HG02840 (cell line): ENCODE results near the gene APMAP.
"Not testable (repeated sequence)": the region's sequence is repeated elsewhere in the genome, so short reads cannot be mapped to it uniquely, and the experiment has no call there.

Experiments used
- ATAC-seq: cut with Tn5 transposase; IDR thresholded peaks from one replicate; pipeline ENCODE4 v1.9.1; 2021; ENCODE audit warnings: mild to moderate bottlenecking, moderate library complexity, moderate number of reproducible peaks; ENCODE audit not compliant: unreplicated experiment, low FRiP score

APMAP gene

DNA sequence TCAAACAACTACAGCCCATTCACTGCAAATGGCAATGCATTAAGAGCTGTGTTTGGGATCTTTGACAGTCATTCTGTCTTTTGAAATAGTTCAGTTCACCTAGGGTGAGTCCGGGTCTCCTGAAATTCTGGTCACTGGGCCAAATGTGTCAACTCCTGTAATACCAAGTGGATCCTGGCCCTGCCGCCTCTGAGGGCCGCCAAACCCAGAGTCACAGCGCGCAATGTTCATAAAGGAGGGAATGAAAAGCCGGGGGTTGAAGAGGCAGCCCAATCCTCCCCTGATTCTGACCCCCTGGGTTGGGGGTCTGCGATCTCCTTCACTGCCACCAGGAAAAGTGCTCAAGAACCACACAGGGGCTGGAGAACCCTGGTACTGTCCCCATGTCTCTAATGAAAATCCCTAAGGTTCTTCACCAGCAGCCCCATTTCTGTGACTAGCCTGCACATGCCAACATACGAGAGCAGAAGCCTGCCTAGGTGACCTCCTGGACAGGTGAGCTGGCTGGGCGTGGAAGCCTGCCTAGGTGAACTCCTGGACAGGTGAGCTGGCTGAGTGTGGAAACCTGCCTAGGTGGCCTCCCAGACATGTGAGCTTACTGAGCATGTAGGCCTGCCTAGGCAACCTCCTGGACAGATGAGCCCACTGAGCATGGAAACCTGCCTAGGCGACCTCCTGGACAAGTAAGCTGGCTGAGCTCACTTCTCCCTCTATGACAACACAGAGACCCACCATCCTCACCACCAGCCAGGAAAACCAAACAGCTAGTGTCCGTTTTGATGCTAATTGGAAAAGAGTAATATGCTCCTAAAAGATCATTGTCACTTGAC, 16.1 kb upstream of the APMAP start:
- ATAC-seq, result no peak

DNA sequence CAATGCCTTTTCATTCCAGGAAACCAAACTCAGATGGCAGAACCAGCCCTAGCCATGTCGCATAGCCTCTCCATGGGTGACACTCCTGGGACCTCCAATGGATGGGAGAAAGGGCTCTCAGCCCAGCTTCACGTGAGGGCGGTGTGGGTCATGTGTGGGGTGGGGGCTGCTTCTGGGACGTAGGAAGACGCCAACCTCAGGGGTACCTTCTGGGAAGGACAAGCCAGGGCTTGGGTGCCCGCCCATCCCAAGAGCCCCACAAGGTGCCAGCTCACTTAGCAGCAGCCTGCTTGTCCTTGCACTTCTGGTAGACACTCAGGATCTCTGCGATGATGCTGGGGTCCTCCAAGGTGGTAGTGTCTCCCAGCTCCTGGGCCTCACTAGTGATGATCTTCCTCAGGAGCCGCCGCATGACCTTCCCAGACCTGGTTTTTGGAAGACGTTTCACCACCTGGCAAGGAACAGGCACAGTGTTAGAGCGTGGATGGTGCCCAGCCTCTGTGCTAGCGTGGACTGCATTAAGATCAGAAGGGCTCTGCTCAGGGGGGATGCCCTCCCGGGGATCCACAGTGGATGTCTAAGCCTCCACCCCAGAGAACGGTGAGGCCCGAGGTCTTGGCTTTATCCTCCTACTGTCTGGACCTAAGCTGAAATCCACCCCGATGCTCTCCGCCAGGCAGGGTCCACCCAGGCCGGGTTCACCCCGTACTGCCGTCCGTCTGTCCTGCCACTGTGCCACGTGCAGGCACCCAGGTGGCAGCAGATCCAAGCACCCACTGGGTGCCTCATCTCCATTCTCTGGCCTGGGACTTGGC, 15.1 kb upstream of the APMAP start:
- no peak for ATAC-seq

DNA sequence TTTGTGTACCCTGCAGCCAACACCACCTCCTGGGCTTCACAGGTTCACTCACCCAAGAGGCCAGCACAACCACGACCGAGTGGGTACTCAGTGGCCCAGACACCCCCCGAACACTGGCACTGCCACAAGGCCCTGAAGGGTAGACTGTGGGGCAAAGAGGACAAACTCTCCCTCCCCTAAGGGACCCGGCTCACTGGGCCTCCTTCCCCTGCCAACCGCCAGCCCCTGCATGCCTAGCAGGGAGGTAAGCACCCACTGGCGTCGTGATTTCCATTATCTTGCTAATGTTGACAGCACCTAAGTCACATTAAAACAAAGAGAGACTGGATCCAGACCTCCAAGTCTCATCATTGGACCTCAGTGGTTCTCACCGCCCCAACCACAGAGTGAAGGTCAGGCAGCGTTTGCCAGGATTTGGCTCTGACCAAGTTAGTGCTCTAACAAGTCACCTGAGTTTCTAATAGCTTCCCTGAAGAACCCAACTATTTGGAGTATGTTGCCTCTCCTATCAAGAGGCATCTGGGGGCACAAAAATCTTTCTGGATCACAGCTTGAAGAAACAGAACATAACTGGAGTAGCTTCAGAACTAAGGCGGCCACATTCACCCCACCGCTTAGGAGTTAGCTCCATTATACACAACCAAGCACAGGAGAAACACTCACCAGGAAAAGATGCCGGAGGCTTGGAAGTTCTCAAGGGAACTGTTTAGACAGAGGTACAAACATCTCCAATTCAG, 14.0 kb upstream of the APMAP start:
- no peak for ATAC-seq

DNA sequence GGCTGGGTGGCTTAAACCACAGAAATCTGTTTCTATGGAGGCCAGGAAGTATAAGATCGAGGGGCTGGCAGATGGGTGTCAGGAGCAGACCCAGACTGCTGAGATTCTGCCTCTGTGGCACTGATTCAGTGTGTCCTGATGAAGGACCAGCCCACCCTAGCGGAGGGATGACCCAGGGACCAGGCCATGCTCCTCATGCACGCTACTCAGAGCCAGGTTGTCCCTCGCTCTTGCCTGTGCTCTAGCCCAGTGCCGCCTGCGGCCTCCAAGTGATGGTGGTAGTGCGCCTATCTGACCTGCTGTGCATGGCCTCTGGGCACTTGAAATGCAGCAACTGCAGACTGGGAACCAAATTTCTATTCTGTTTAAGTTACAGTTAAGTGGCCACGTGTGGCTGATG, 13.1 kb upstream of the APMAP start:
- no peak for ATAC-seq

DNA sequence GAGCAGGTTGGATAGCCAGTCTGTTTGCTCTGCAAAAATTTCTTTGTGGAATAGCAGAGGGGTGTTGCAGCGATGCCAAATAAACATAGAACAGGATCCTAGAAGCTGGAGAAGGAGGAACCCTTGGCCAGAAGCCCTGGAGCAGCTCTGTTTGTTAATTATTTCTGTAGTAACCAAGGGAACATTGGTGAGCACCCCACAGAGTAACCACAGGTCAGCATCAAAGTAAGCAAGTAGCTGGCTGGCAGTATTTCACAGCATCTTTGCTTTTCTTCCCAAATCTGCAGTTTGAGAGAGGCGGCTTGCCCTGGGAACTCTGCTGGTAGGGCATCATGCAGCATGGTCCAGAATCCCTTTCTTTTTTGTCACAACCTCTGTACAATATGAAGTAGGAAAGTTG, 12.7 kb upstream of the APMAP start:
- no peak for ATAC-seq

DNA sequence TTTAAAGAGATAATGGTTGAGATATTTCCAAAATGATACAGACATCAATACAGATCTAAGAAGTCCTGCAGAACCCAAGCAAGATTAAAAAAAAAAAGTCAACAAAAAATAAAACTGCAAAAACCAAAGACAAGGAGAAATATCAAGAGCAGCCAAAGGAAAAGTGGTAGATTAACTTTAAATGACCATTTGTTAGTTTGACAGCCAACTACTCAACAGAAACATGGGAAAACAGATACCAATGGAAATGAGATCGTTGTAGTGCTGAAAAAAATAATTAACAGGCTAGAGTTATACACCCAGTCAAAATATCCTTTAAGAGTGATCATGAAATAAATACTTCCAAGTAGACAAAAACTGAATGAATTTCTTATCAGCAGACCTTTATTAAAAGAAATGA, 10.5 kb upstream of the APMAP start:
- ATAC-seq, result no peak

DNA sequence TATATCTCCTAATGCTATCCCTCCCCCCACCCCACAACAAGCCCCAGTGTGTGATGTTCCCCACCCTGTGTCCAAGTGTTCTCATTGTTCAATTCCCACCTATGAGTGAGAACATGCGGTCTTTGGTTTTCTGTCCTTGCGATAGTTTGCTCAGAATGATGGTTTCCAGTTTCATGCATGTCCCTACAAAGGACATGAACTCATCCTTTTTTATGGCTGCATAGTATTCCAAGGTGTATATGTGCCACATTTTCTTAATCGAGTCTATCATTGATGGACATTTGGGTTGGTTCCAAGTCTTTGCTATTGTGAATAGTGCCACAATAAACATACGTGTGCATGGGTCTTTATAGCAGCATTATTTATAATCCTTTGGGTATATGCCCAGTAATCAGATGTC, 8.8 kb upstream of the APMAP start:
- not testable (repeated sequence) for ATAC-seq

DNA sequence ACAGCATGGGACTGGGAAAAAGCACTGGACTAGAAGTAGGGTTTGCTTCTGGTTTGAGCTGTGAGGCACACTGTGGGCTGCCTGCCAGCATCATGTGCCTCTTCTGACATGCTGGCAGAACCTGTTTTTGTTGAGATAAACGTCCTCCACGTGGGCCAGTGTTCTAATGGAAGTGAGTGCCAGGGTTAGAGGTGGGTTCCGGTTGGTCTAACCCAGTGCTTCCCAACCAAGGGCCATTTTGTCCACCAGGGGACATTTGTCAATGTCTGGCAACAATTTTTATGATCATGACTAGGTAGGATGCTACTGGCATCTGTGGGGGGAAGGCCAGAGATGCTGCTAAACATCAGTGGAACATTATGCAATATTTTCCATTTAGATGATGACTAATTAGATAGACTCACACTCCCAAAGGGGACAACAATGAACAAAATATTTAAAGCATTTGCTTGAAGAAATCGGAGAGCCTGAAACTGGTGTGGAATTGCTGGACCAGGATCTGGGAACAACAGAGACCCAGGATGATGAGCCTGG, 7.8 kb upstream of the APMAP start:
- no peak for ATAC-seq

DNA sequence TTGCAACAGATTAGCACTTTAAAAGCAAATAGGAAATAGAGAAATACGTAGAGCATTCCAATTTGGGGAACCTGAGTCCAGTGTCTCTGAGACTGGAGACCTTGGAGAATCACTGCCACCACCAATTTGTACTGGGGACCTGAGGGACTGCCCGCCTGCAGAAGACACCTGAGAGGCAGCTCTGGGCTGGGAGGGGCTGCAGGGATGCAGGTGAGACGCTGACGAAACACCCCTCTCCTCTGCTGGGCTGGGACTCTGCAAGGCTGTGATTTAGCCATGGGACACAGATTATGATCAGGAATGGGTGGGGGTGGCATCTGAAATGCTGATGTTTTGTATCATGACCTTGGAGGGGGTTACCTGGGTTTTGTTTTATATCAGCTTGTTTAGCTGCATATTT, 7.0 kb upstream of the APMAP start:
- no peak for ATAC-seq

DNA sequence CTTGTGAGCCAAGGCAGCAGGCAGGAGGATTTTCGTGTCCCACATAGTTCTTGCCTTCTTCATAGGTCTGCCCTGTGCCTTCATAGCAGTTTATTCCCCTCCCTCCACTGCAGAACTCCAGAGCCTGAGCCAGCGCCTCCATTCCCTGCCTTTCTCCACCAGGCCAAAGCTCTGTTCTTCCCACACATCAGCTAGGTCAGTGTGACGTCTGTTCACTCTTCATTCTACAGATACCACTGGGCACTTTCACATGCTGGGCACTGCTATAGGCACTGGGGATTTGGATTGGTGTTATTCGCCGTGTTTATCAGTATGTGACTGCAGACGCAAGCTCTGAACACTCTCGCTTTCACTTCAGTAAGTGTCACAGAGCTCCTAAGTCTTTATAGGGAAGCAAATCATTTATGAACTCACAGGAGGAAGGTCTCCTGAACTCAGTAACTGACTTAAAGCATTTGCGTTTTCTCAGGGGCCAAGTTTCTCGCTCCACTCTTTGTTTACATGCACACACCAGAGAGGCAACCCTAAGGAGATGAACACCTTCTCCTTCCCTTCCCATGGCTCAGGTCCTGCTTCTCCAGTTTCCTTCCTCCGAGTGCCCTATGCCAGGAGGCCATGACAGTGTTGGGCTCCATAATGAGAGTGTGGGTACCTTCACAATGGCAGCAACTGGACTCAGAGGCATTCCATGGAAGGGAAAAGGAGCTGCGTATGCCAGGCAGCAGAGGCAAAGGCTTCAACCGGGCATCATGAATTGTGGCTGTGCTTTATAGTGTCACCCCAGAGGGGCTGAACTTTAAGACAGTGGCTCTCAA, 6.3 kb upstream of the APMAP start:
- ATAC-seq, result no peak

DNA sequence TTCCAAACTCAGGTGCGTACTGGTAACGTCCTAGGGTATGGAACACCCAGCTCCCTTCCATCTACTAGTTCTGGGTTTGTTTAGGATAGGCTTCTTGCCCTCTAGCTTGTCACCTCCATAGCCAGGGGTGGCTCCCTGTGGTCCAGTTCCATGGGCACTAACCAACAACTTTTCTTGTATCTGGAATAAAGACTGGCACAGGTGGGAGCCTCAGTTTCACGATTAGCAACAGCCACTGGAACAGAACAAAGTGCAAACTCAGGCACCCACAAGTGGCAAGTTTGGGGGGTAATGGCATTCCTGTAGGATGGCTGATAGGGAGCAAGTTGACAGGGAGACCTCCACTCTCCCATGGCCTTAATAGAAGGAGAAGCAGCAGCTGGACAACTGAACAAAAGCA, 5.6 kb upstream of the APMAP start:
- no peak for ATAC-seq

DNA sequence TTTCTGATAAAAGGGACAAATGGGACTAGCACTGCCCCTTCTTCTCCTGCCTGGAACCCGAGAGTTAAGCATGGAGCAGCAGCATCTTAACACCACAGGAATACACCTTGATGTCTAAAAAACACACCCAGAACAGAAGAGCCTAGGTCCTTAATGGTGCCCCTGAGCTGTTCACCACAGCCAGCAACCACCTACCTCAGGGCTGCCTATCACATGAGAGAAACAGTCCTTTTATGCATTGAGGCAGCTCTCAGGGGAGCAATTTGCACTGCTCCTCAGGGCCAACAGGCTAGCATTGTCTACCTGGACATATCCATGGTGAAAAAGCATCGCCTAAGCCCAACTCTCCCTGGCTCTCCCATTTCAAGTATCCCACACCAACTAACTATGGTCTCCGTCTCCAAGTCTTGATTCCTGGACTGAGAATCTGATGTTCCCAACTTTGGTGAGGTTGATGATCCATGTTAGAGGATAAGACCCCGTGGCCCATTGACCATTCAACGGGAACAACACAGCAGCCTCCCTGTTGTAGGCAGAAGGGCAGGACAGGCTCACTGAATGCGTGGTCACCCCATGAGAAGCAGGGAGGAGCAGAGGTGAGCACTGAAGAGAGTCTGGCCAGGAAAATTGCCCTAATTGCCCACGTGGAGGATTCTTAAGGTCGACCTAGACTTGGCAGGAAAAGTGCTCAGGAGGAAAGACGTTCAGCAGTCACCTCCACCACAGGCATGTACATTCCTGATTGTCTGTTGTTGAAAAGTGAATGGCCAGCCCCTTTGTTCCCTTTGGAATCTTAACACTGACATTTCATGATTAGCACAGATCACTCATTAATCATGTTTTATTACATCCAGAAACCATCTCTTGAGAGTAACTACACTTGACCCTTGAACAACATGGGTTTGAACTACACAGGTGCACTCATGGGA, 4.2 kb upstream of the APMAP start:
- ATAC-seq, result no peak

DNA sequence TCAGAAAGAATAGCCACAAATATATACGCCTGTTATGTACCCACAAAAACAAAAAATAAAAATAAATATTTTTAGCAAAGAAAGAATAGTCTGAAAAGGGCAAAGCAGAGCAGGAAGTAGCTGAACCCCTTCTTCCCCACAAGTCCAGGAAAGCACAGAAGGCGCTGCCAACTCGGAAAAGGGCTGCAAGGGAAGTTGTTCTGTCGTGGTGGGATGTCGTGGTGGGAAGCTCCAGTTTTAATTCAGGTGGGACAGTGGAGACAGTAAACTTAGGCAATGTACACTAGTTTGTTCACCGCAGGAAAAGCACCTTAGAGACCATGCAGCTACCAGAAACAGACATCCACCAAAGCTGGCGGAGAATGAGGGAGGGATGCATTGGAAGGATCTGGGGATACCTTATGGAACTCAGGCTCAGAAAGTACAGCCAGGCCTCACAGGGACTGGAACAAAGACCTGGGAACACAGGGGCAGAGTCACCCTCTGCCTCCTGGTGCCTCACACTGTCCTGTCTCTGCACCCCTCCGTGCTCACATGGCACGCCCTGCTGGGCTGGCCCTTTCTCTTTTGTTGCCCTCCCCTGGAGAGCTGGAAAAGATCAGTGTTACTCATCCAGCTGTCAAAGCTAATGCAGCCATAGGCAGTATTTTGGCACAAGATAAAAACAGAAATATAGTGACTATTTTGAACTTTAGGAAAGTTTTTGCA, 3.3 kb upstream of the APMAP start:
- ATAC-seq, result no peak

DNA sequence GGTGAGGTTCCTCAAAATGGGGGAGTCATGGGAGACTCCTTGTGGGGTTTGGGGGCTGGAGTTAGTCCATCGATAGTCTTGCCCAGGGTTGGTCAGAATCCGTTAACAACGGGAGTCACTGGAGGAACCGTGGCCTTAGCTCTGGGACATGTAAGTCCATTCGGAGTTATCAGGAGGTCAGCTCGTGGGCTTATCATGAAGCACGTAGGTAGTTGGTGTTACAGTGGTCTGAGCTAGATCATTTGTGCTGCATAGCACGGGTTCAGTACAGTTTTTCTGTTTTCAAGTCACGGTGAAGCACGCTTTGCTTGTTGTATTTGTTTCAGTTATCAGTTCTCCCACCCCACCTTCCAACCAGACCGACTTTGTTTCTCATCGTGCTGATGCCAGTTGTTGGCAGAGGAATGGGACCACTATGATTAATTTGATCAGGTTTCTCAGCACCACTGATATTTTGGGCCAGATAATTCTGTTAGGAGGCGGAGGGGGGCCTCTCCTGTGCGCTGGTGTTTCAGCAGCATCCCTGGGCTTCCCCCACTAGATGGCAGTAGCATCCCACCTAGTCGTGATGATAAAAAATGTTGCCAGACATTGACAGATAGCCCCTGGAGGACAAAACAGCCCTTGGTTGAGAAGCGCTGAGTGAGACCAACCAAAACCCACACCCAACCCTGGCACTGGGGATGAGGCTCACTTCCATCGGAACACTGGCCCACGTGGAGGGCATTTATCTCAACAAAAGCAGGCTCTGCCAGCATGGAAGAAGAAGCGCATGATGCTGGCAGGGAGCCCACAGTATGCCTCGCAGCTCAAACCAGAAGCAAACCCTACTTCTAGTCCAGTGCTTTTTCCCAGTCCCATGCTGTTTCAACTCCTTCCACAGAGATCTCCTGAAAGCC, 2.2 kb upstream of the APMAP start:
- ATAC-seq, result no peak

DNA sequence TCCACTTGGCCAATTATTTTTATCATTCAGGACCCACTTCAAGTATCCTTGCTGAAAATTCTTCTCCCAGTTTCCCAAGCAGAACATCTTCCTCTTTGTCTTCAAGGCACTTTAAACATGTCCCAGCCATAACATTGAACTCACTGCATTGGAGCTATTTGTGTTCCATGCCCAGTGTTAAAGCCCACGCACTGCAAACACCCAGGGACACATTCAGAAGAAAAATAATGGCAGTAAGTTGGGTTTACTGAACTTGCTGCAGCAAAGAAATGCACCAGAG, 1.6 kb upstream of the APMAP start:
- ATAC-seq, result no peak

DNA sequence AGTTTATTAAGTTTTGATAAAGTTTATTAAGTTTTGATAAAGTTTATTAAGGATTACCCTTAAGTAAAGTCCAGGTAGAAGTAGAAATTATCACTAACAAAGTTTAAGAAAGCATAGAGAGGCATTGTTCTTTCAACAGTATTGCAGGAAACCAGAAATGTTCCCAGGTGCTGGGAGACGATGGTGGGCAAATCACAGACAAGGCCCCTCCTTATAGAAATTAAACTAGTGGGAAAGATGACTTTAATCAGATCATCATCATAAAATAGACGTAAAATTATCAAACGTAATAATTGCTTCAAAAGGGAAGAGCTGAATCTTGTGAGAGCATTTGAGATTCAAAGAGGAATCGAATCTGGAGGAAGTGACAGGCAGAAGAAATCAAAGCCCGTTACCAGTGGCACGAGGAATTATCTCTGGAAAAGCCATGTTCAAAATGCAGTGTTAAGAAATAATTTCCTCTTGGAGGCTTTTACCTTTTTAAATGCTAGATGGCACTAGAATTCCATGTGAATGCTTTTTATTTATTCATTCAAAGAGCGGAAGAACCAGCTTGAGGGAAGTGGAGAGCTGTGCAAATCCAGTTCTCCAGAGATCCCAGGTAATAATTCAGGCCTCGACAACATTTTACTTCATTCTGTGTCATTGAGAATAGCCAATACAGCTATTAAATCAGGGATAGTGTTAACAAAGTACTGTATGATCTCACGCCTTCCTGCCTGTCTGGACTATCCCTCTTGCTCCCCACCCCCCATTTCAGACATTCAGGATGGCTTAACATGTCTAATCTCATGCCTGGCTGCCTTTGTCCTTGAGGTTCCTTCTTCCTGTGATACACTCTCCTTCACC, 1.0 kb upstream of the APMAP start:
- ATAC-seq, result no peak
